ENCODE results near the gene SLC4A9. TPM values are rescaled to one million over a fixed set of nuclear protein-coding genes. Genes with fewer than 3 reads are reported as not detected.

SLC4A9 gene
- total and polyA plus RNA-seq, 2 experiments from 2014 or later: 0.07 to 0.53 TPM

DNA sequence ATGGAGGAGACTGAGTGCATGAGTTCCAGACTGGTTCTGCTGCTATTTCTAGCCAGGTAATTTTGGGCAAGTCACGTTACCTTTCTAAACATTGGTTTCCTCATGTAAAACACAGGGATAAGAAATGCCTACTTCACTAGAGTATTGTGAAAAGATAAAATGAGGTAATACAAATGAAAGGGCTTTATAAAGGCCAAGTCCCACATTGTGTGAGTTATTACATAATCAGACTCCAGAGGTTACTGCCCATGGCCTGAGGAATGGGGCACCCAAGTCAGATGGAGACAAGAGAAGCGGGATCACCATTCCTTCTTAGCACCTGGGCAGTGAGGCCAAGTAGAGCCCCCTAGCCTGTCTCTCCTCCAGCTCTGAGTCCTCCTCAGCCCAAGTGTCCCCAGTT is 21.1 kb upstream of the SLC4A9 start:
- H3K4me2 ChIP-seq: no peak overlapping the region
- WGBS (ENCODE audit: low lambda C conversion rate, missing lambda C conversion rate): 90% methylated on average over 2 of the region's 2 CpGs
- no peak for DNase-seq (ENCODE audit: low spot score)
- H4K20me1 ChIP-seq (ENCODE audit: insufficient read depth, poor library complexity, severe bottlenecking): no peaks in the 10 kb centered on the region
- no peaks in the 10 kb centered on the region for H3K79me2 ChIP-seq
- H3K9me2 ChIP-seq (replicated peaks; ENCODE audit: insufficient read depth): no peaks in the 10 kb centered on the region
- no peaks in the 10 kb centered on the region for H3K36me3 ChIP-seq (replicated peaks; ENCODE audit: insufficient read depth, low read depth)
- H3K4me3 ChIP-seq: no peak overlapping the region
- H3K9me3 ChIP-seq (ENCODE audit: low read depth): no peaks in the 10 kb centered on the region
- TF ChIP-seq, protein P1, sequence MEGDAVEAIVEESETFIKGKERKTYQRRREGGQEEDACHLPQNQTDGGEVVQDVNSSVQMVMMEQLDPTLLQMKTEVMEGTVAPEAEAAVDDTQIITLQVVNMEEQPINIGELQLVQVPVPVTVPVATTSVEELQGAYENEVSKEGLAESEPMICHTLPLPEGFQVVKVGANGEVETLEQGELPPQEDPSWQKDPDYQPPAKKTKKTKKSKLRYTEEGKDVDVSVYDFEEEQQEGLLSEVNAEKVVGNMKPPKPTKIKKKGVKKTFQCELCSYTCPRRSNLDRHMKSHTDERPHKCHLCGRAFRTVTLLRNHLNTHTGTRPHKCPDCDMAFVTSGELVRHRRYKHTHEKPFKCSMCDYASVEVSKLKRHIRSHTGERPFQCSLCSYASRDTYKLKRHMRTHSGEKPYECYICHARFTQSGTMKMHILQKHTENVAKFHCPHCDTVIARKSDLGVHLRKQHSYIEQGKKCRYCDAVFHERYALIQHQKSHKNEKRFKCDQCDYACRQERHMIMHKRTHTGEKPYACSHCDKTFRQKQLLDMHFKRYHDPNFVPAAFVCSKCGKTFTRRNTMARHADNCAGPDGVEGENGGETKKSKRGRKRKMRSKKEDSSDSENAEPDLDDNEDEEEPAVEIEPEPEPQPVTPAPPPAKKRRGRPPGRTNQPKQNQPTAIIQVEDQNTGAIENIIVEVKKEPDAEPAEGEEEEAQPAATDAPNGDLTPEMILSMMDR (IDR thresholded peaks at IDR 0.05; ENCODE audit: poor library complexity): no peak
- no peak for TF ChIP-seq EZH2 (IDR thresholded peaks at IDR 0.05; ENCODE audit: borderline replicate concordance)
- no peak overlapping the region for H2AFZ ChIP-seq
- no peak overlapping the region for H3K27ac ChIP-seq
- H3K4me1 ChIP-seq (ENCODE audit: insufficient read depth): no peaks in the 10 kb centered on the region
- H3K27me3 ChIP-seq: no peaks in the 10 kb centered on the region

DNA sequence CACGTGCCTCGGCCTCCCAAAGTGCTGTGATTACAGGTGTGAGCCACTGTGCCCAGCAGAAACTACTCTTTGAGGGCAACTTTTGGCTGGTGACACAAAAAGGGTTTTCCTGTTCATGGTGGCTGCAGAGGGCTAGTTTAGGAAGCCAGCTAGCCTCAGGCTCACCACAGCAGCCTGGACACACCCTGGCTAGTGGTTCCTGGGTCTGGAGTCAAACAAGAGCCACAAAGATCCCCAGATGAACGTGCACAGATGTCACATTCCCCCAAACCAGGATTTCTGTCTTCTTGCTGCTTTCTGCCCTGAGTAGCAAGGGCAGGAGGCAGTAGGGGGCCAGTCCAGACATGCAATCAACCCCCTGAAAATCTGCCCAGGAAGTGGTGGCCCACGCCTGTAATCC is 20.4 kb upstream of the SLC4A9 start:
- no peak overlapping the region for H3K4me3 ChIP-seq
- no peaks in the 10 kb centered on the region for H3K27me3 ChIP-seq
- H3K9me2 ChIP-seq (replicated peaks; ENCODE audit: insufficient read depth): no peaks in the 10 kb centered on the region
- no peaks in the 10 kb centered on the region for H3K4me1 ChIP-seq (ENCODE audit: insufficient read depth)
- TF ChIP-seq EZH2phosphoT487 (IDR thresholded peaks at IDR 0.05; ENCODE audit: low read depth, severe bottlenecking, unreplicated experiment) (no peak), EZH2 (IDR thresholded peaks at IDR 0.05; ENCODE audit: borderline replicate concordance) (no peak)
- TF ChIP-seq, protein P1 (IDR thresholded peaks at IDR 0.05; ENCODE audit: poor library complexity): no peak
- WGBS (ENCODE audit: low lambda C conversion rate, missing lambda C conversion rate): 86% methylated on average over 4 of the region's 4 CpGs
- H3K4me2 ChIP-seq: no peak overlapping the region
- no peak for DNase-seq (ENCODE audit: low spot score)
- no peaks in the 10 kb centered on the region for H3K36me3 ChIP-seq (replicated peaks; ENCODE audit: insufficient read depth, low read depth)
- H4K20me1 ChIP-seq (ENCODE audit: insufficient read depth, poor library complexity, severe bottlenecking): no peaks in the 10 kb centered on the region
- no peak overlapping the region for H3K27ac ChIP-seq
- H3K79me2 ChIP-seq: no peaks in the 10 kb centered on the region
- no peaks in the 10 kb centered on the region for H3K9me3 ChIP-seq (ENCODE audit: low read depth)
- no peak overlapping the region for H2AFZ ChIP-seq

DNA sequence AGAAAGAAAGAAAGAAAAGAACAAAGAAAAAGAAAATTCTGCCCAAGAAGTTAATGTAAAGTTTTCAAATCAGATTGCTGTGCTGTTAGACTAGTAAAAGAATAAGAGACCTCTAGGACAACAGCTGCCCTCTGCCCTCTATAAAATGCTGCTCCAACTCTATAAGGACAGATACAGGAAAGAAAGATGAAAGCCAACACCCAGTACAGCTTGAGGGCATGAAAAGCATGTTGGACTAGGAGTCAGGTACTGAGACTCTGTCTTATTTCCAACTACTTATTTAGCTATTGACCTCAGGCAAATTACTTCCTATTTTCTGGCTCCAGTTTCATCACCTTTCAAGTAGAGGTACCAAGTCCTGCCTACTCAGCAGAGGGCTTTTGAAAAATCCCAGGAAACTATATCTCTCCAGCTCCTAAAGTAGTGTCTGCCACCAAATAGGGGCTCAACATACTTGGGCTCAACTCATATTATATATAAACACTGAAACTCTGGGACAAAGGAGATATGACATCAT is 19.3 kb upstream of the SLC4A9 start:
- H3K27me3 ChIP-seq: no peaks in the 10 kb centered on the region
- no peak overlapping the region for H2AFZ ChIP-seq
- H3K4me2 ChIP-seq: no peak overlapping the region
- no peak overlapping the region for H3K4me3 ChIP-seq
- TF ChIP-seq, protein P1 (IDR thresholded peaks at IDR 0.05; ENCODE audit: poor library complexity): no peak
- TF ChIP-seq EZH2phosphoT487 (IDR thresholded peaks at IDR 0.05; ENCODE audit: low read depth, severe bottlenecking, unreplicated experiment): no peak
- no peak for TF ChIP-seq EZH2 (IDR thresholded peaks at IDR 0.05; ENCODE audit: borderline replicate concordance)
- H3K4me1 ChIP-seq (ENCODE audit: insufficient read depth): peaks cover 9% of the 10 kb centered on the region
- H3K36me3 ChIP-seq (replicated peaks; ENCODE audit: insufficient read depth, low read depth): no peaks in the 10 kb centered on the region
- DNase-seq (ENCODE audit: low spot score): no peak
- no peak overlapping the region for H3K27ac ChIP-seq
- no peaks in the 10 kb centered on the region for H3K9me3 ChIP-seq (ENCODE audit: low read depth)
- H3K79me2 ChIP-seq: no peaks in the 10 kb centered on the region
- no peaks in the 10 kb centered on the region for H4K20me1 ChIP-seq (ENCODE audit: insufficient read depth, poor library complexity, severe bottlenecking)
- H3K9me2 ChIP-seq (replicated peaks; ENCODE audit: insufficient read depth): no peaks in the 10 kb centered on the region

DNA sequence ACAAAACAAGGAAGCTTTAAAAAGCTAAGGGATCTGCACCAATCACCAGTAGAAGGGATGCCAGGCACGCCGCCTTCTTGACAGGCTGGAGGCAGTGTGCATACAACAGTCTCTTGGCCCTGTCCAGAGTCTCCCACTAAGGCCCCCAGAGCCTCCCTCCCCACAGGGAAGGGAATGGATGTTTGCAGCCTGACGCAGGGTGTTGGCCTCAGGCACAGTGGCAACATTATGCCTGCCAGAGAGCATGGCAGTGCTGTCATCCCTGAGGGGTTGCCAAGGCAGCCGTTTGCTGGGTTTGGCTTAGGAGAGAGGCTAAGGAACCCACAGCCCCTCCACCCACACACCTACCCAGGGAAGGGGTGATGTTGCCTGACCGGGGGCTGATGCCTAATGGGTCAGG is 18.4 kb upstream of the SLC4A9 start:
- no peaks in the 10 kb centered on the region for H3K36me3 ChIP-seq (replicated peaks; ENCODE audit: insufficient read depth, low read depth)
- WGBS (ENCODE audit: low lambda C conversion rate, missing lambda C conversion rate): 94% methylated on average over 5 of the region's 5 CpGs
- H3K79me2 ChIP-seq: no peaks in the 10 kb centered on the region
- no peak overlapping the region for H2AFZ ChIP-seq
- H4K20me1 ChIP-seq (ENCODE audit: insufficient read depth, poor library complexity, severe bottlenecking): no peaks in the 10 kb centered on the region
- H3K9me3 ChIP-seq (ENCODE audit: low read depth): no peaks in the 10 kb centered on the region
- no peaks in the 10 kb centered on the region for H3K27me3 ChIP-seq
- no peak overlapping the region for H3K4me3 ChIP-seq
- DNase-seq (ENCODE audit: low spot score): no peak
- no peak overlapping the region for H3K27ac ChIP-seq
- no peak overlapping the region for H3K4me2 ChIP-seq
- peaks cover 12% of the 10 kb centered on the region for H3K4me1 ChIP-seq (ENCODE audit: insufficient read depth)
- TF ChIP-seq, protein P1 (IDR thresholded peaks at IDR 0.05; ENCODE audit: poor library complexity): no peak
- TF ChIP-seq EZH2 (IDR thresholded peaks at IDR 0.05; ENCODE audit: borderline replicate concordance) (no peak), EZH2phosphoT487 (IDR thresholded peaks at IDR 0.05; ENCODE audit: low read depth, severe bottlenecking, unreplicated experiment) (no peak)
- no peaks in the 10 kb centered on the region for H3K9me2 ChIP-seq (replicated peaks; ENCODE audit: insufficient read depth)

Data from hepatocyte (in vitro differentiated cells).